GM21528 (cell line): ENCODE results near the gene FNIP2.
"Not testable (repeated sequence)": the region's sequence is repeated elsewhere in the genome, so short reads cannot be mapped to it uniquely, and the experiment has no call there.

ENCODE experiments used
- ATAC-seq: cut with Tn5 transposase; IDR thresholded peaks from one replicate; pipeline ENCODE4 v1.9.1; 2021; ENCODE audit warnings: mild to moderate bottlenecking, moderate library complexity; ENCODE audit not compliant: unreplicated experiment, low FRiP score

The FNIP2 gene

DNA sequence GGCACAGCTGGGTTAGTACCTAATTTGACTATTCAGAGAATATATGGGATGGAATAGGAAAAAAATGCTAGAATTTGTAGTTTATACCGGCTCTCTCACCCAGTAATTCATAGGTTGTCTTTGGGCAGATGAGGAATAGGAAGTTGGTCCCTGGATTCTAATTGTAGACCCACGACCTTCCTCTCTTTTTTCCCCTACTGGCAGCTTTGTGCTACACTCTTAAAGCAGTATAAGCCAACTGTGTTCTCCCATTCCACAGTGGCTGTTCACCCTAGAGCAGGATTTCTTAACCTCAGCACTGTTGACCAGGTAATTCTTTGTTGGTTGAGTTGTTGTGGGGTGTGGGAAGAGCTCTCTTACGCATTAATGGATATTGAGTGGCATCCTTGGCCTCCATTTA is 92.9 kb downstream of the FNIP2 start:
- no peak for ATAC-seq

DNA sequence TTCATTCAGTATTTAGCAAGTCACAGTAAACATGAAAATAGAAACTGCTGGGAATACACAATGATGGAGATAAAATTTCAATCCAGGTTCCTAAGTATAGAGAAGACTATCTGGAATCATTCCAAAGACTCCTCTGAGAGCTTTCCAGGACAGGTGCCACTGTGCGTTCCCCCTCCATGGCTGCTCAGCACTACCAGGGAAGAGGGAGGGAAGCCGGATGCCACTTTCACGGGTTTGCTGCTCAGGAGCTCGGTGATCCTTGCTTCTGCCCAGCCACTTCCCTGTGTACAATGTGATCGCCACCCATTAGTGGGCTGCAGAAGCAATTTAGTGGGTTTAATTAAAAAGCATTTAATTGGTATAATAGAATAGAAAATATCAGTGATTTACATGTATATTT is 94.5 kb downstream of the FNIP2 start:
- no peak for ATAC-seq

DNA sequence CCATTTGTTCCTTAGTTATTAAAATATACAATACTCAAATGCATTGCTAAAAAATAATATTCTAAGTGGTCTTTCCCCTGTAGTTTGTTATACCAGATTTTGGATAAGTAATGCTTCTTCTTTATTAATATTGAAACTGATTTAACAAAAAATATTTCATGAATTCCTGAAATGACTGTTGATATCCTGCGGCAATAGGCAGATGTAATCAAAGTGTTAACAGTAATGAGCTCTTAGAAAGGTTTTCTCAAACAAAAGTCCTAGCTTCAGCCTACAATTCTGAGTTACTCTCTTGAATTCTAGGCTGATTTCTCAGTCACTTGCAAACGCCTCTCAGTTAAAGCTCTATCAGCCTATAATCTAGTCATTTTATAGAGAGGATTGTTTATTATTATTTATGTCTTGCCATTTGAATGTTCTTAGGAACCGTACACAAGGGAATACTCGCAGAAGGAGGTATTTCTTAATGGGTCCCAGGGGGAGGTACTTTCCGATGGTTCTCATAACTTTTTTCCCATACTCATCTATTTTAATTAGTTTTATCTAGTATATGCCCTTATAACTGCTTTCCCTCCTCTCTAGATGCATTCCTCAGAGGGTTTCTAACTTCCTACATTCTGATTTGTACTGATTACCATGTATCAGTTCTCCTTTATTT is 96.8 kb downstream of the FNIP2 start:
- no peak for ATAC-seq

DNA sequence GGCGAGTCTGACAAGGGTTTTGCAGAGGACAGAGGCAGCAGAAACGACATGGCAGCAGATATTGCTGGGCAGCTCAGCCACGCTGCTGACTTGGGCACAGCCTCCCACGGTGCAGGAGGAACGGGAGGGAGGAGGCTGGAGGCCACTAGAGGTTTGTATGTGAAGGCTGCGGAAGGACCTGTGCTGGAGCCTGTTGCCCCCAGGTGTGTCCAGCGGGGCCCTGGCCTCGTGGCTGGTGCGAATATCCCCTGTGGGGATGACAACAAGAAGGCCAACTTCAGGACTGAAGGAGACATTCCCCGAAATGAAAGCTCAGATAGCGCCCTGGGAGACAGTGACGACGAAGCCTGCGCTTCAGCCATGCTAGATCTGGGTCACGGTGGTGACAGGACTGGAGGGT is 100.2 kb downstream of the FNIP2 start:
- ATAC-seq = no peak

DNA sequence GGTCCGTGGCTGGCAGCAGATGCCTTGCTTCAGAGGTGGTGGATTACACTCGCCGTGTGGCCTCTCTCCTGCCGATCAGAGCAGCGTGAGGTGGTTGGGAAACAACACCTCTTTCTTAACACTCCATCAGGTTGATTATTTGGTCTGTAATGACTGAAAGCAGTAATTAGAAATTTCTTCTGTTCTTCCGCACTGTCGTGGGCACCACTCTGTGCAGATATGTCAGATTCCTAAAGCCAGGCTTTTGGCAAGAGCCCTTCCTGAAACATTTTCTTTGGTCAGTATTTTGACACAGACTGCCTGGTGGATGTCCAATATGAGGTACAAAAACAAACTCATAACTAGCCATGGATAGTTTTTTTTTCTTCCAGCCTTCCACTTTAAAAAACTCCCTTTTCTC is 100.9 kb downstream of the FNIP2 start:
- ATAC-seq = no peak

DNA sequence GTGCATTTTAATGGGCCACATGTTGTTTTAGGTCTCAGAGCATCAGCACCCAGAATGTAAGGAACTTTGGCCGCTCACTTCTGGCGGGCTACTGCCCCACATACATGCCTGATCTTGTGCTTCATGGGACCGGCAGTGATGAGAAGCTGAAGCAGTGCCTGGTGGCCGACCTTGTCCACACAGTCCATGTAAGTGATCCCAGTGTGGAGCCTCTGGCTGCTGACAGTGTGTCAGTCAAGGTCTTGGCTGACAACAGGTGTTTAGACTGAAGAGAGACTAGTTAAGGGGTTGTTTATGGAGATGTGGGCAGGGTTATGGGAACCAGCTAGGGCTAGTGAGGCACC is 101.4 kb downstream of the FNIP2 start:
- ATAC-seq = no peak

DNA sequence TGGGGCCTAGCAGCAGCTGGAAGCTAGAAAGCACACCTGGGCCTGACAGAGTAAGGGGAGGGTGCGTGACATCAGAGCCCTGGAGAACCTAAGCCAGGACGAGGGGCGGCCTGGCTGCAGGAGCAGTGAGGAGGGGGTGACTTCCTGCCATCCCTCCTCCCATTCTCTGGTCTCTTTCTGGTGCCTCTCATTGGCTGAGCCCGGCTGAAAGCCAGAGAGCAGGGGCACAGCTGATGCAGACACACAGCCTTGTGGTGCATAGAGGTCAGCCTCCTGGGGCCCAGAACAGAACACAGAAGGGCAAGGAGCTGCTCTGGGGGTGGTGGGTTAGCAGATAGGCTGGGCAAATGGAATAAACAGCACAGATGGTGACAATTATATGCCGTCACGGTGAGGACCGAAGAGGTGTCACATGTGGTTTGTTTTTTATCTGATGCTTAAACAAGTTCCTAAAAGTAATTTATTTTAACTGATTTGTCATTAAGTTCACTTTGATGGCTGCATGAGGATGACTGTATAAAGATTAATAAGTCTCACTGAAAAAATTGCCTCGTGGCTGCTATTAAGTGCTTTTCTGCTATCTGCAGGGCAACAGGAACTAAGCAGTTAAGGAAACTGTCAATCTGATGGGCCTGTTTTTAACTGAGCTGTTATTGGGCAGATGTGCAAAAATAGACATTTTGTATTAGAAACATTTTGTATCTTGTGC is 102.0 kb downstream of the FNIP2 start:
- ATAC-seq = no peak

DNA sequence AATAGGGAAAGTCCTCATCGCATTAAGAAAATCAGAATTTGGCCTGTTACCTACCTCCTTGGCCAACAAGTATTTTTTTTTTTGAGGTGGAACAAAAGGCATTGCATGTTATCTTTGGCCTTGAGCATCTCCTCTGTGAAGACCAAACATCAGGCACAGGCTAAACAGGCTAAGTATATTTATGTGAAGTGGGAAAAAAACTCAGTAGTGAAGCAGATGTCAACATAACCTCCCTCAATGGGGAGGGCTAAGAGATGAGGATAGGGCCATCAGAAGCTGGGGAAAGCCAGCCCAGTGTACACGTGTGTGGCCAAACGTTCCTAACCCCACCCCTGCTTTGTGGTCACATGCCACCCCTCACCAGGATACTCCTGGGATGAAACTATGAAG is 102.5 kb downstream of the FNIP2 start:
- no peak for ATAC-seq

DNA sequence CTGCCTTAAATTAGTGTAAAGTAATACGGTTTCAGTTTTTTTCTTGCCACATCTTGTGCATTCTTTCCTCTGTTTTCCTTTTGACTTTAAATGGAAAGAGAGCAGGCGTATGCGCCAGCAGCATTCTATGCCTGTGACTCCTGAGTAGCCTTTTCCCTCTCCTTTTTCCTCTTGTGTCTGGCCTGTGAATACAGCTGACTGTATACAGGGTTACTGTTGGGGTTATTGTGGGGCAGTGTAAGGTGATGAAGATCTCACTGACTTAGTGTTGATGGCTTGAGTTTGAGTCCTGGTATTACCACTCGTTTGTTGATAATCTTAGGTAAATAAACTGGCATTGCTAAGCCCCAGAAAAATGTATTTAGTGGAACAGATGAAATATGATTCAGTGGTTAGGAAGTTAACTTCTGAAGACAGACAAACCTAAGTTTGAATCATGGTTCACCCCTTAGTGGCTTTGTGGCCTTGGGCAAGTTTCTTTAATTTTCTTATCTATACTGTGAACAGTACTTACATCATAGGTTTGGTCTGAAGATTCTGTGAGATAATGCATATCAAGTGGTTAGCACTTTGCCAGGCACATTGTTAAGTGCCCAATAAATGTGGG is 105.1 kb downstream of the FNIP2 start:
- no peak for ATAC-seq

DNA sequence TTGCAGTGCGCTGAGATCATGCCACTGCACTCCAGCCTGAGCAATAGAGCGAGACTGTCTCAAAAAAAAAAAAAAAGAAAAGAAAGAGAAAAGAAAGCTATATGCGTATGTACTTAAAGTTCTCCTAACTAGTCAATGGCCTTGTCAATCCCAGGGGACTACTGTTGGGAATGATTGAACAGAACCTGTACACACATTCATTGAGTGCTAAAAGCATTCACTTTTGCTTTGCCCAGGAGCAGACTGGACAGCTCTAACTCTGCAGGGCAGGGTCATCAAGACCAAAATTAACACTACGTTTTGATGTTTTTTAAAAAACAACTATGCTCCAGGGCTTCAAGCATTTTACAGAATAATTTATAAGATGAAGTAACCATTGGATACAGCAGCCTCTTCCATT is 106.2 kb downstream of the FNIP2 start:
- no peak for ATAC-seq

DNA sequence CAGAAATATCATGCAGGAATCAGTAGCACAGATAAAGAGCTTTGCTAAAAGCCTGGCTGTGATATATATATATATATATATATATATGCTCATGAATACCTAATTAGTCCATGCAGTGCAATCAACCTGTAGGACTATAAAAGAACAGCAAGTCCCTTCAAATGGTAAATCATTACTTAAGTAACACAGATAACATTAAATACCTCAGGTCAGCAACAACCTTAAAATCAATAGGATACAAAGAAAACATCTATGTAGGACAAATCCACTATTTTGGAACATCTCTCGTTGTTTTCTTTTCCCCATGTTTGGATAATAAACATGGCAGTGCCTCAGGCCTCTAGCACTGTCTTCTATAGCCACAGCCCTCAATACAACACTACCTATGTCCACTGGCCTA is 106.6 kb downstream of the FNIP2 start:
- no peak for ATAC-seq

DNA sequence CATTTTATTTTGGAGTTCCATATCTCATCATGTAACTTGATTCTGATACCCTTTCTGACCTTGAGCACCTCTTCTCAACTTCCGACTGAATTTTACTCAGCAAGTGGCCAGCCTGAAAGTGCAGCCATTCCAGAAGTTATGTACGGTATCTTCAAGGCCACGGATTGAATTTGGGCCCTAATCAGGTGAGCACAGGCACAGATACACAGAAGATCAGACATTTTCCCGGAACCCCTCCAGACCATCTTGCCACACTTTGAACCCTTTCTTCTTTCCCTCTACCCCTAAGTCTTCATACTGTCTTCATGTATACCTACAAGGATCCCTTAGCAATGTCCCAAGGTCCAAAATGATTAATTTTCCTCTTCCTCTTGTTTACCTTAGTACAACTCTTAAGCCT is 108.2 kb downstream of the FNIP2 start:
- ATAC-seq = no peak

DNA sequence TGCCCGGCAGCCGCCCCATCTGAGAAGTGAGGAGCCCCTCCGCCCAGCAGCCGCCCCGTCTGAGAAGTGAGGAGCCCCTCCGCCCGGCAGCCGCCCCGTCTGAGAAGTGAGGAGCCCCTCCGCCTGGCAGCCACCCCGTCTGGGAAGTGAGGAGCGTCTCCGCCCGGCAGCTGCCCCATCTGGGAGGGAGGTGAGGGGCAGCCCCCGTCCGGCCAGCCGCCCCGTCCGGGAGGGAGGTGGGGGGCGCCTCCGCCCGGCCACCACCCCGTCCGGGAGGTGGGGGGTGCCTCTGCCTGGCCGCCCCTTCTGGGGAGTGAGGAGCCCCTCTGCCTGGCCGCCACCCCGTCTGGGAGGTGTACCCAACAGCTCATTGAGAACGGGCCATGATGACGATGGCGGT is 113.3 kb downstream of the FNIP2 start:
- ATAC-seq = not testable (repeated sequence)

DNA sequence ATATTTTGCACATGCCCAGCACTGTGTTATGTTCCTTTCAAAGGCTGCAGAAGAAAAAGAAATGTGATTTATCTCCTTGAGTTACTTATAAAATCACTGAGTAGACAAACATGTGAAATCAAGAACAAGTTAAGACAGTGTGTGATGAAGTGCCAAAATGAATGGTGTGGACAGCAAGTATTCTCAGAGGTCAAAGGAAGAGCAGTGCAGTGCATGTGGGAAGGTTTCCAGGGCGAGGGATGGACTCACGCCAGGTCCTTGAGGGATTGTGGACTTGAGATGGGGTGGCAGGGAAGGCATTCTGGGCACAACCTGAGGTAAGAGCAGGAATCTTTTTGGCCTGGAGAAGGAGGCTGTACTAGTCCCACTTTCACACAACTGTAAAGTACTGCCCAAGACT is 115.5 kb downstream of the FNIP2 start:
- no peak for ATAC-seq

DNA sequence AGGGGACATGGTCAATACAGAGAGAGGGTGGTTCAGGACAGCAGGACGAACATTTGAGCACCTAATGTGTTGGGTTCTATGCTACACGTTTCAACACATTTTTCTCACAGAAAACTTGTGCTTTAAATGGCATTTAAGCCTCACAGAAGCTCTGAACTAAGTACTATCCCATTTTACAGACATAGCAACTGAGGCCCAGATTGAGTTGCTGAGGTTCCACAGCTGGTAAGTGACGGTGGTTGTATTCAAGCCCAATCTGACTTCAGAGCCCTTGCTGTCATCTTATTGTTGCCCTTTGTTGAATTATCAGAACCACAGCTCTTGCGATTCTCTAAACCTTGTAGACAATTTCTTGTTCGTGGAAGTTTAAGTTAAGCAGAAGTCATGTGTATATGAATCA is 116.7 kb downstream of the FNIP2 start:
- no peak for ATAC-seq

DNA sequence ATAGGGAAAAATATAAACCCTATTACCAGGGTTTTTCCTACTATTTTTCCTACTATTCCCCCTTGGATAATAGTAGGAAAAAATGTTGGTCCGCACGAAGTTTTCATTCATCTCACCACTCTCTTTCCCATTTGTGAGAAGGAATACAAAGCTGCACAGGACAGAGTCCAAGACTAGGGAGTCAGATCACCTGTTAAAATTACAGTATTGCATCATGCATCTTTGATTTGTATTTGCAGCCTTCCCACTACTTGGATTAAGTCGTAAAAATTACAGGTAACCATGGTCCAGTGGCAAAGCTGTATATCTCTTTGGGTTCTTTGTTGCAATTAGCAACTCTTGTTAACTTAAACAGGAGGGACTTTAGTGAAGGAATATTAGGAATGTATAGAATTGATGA is 121.5 kb downstream of the FNIP2 start:
- ATAC-seq = no peak

DNA sequence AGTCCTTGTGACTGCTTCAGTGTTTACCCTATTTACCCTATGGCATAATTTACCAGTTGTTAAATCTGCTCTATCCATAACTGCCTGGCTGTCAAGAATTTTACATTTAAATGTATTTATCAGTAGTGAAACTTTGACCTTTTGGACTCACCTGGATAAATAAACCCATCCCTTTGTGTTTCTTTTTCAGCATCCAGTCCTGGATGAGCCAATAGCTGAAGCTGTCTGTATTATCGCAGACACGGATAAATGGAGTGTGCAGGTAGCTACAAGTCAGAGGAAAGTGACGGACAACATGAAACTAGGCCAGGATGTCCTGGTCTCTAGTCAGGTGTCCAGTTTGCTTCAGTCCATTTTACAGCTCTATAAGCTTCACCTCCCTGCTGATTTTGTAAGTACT is 122.4 kb downstream of the FNIP2 start:
- no peak for ATAC-seq

DNA sequence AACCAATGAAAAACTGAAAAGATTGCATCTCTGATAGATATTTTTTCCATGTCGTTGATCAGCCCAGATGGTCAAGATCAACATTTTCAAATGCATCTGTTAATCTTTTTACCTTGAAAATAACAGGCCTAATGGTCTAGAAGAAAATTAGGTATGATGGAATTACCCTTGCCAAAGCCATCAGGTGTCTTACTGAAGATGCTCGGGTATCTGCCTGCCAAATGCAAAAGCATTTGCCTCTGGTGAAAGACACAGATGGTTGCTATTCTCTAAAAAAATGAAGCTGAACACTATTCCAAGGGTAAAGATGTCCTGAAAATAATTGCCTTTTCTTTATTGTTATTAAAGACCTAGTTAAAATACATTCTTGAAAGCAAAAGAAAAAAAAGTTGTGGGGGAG is 126.0 kb downstream of the FNIP2 start:
- ATAC-seq = no peak

DNA sequence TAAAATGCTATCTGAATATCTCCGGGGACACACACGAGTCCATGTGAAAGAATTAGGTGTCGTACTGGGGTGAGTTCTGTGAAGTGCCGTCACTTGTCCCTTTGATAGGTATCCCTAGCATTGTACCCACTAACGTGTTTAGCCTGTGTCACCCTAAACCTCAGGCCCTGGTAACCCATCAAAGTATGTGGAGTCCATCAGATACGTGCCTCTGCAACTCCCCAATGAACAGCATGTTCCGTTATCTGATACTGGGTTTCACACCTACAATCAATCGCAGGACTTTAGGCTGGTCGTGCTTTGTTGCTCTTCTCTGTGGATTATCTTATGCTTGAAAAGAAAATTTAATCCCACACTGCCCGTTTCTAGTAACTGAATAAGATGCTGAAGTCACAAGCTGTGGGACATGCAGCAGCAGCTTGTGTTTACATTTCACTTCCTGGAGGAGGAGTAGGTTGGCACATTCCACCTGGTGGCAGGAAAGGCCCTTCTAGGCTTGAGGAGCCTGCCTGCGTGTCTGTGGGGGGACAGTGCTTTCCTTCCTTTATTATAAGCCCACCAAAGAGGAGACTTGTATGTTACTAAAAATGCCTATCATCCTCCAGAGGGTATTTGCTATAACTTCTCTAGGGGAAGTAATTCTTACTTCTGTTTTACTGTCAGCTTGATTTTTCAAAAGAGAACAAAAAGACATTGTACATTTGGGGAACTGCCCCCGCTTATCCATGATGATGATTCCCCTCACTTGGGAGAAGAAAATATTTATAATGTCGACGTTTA is 127.2 kb downstream of the FNIP2 start:
- no peak for ATAC-seq

DNA sequence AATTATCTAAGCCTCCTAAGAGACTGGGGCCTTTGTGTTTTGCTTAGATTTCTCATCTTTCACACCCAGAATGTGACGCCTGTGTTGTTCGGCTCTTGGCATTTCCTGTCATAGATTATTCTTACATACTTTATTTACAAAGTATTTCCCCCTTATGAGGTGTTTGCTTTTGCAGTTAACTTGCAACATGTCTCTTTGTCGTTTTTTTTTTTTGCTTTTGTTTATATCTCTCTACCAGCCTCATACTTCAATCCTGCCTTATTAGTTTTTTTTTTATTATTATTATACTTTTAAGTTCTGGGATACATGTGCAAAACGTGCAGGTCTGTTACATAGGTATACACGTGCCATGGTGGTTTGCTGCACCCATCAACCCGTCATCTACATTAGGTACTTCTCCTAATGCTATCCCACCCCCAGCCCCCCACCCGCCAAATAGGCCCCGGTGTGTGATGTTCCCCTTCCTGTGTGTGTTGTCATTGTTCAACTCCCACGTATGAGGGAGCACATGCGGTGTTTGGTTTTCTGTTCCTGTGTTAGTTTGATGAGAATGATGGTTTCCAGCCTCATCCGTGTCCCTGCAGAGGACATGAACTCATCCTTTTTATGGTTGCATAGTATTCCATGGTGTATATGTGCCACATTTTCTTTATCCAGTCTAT is 127.9 kb downstream of the FNIP2 start:
- ATAC-seq = not testable (repeated sequence)

DNA sequence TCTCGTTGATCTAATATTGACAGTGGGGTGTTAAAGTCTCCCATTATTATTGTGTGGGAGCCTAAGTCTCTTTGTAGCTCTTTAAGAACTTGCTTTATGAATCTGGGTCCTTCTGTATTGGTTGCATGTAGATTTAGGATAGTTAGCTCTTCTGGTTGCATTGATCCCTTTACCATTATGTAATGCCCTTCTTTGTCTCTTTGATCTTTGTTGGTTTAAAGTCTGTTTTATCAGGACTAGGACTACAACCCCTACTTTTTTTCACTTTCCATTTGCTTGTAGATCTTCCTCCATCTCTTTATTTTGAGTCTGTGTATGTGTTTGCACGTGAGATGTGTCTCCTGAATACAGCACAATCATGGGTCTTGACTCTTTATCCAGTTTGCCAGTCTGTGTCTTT is 131.6 kb downstream of the FNIP2 start:
- ATAC-seq = not testable (repeated sequence)
